Measurements from ENCODE around the gene IGF2.

IGF2 gene

DNA sequence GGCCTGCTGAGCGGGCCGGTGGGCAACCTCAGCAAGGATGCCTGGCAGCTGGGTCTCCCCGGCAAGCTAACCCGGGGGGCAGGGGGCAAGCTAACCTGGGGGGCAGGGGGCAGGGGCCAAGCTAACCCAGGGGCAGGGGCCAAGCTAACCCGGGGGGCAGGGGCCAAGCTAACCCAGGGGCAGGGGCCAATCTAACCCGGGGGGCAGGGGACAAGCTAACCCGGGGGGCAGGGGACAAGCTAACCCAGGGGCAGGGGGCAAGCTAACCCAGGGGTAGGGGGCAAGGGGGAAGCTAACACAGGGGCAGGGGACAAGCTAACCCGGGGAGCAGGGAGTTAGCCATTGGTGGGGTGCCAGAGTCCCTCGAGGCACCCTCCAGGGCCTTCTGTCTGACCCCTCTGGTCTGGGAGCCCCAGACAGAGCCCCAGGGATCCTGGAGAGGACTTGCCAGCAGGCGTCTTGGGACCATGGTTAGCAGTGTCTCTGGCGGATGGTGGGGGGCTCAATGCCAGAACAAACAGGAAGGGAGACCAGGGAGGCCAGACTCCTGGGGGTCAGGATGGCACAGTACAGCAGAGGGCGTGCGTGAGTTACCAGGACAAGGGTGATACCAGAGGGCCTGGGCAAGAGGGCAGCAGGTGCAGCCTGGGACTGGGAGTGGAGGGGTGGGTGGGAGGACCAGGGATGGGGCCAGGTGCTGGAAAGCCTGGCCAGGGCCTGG lies 16.1 kb downstream of the IGF2 start:
- DNase-seq (ENCODE audit: low spot score) = no peak

DNA sequence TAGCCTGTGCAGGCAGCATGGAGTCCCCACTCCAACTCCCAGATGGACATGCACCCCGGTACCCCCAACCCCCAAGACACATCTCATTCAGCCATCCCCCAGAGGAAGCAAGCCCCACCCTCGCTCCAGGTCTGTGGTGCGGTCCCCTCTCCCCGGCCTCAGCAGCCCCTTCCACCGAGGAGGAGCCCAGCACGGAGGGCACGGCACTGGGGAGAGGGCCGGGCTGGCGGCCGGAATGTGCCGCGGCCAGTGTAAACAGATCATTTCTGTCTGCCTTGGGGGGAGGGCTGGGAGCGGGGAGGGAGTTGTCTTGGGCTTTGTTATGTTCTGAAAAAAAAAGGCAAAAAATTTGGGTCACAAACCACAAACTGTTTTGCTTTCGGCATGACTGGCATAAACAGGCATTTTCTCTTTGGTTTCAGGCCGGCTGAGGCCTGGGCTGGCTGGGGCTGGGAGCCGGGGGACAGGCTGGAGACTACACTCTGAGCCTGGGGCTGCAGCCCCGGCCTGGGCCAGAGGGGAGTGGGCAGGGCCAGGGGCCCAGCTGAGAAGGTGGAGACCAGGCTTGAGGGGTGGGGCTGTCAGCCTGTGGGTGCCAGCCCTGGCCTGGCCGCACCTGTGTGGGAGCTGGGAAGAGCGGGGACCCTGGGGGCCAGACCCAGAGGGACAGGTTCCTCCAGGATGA lies 16.8 kb downstream of the IGF2 start:
- DNase-seq (ENCODE audit: low spot score) = no peak

DNA sequence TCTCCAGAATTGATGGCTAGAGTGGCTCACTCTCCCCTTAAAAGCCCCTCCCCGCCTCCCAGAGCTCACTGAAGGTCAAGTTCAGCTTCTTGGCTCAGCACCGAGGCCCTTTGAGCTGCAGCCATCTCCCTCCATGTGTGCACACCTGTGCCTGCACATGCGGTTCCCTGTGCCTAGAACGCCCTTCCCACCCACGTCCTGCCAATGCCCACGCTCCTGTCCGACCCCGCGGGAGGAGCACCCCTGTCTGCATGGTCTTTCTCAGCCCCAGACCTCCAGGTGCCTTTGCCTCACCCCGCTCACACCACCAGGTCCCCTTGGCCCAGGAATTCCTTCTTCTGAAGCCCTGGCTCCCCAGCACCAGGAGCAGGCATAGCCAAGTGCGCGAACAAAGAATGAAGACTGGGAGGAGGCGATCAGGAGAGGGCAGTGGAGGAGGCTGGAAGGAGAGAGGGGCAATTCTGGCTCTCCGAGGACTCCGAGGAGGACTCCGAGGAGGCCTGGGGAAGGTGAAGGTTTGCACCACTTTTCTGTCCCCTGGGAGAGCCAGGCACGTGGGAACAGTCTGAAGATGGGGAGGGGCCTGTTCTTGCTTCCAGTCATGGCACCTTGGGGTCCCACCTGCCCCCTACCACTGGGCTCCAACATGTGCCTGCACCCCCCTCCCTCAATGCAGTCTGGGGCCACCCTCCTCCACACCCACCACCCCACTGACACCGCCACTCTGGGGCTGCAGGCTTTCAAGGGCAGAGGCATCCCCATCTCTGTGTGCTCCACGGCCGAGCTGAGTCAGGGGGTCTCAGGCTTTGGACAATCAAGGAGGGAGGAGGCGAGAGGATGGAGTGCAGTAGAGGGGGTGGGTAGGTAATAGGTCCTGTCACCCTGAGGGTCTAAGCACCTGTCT lies 17.7 kb downstream of the IGF2 start:
- DNase-seq (ENCODE audit: low spot score) = no peak

DNA sequence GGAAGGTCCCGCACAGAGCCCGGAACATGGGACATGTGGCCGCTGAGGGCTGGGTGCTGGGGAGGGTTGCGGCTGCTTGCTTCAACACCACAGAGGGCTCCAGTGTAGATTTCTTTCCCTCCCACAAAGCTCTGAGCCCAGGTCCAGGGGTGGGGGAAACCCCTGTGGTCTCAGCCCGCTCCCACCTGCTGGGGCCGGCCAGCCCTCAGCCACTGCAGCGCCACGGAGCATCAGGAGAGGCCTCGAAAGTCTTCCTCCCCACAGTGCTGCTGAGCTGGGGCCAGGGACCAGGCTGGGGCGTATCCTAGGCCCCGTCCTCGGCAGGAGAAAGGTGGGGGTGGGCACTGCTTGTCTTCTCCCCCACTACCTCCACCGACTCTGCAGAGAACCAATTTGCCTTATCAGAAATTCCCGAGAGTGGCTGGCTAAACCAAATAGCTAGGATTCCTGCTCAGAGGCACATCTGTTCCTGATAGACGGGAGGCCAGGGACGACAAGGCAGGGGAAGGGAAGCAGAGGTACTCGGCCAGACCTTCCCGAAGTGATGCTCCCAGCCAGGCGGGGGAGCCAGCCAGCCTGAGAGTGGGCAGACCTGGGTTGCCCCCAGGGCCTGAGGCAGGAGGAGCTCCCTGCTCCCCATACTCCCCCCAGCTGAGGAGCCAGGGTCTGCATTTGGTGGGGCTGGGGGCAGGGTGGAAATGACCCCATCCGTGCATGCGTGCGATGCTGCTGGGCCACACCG lies 18.7 kb downstream of the IGF2 start:
- no peak for DNase-seq (ENCODE audit: low spot score)

DNA sequence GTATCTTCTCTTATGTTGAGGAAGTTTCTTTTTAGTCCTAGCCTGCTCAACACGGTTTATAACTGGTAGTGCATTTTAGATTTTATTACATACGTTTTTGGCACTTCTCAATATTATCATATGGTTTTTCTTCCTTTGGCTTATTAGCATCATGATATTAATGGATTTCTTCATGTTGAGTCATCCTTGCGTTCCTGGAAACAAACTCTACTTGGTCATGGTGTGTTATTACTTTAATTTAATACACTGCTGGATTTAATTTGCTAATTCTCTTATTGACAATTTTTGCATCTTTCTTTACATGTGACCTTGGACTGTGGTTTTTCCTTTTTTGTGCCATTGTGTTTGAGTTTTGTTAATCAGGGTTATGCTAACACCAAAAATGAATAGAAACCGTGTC lies 20.5 kb downstream of the IGF2 start:
- no peak for DNase-seq (ENCODE audit: low spot score)

DNA sequence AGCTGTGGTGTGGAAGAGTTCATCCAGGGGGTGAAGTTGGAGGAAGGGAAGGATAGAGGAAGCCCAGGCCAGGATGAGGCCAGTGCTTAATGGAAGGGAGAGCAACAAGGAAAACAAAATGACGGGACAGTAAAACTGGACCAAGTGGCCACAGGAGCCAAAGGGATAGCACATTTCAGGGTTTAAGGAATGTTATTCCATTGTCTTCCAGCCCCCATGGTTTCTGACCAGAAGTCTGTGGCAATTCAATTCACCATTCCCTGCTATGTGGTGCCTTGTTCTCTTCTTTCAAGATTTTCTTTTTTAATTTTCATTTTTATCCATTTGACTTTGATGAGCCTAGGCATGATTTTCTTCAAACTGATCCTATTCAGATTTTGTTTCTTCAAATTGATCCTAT lies 22.5 kb downstream of the IGF2 start:
- DNase-seq (ENCODE audit: low spot score) = no peak

DNA sequence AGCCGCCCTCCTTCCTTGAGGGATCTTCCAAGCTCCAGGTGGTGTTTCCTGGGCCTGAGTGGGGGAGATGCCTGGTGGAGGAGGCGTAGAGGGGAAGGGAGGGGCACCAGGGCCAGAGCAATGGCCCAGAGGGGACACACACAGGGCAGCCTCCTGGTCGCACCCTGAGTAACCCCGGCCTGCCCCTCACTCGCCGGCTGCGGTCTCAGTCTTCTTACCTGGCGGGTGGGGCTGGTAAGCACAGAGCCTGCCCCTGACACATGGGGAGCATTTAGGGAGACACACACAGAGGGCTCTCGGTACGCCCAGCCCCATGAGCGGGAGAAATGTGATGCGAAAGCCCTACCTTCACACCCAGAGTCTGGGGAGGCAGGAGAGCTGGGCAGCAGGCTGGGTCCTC lies 23.9 kb downstream of the IGF2 start:
- DNase-seq (ENCODE audit: low spot score) = no peak

DNA sequence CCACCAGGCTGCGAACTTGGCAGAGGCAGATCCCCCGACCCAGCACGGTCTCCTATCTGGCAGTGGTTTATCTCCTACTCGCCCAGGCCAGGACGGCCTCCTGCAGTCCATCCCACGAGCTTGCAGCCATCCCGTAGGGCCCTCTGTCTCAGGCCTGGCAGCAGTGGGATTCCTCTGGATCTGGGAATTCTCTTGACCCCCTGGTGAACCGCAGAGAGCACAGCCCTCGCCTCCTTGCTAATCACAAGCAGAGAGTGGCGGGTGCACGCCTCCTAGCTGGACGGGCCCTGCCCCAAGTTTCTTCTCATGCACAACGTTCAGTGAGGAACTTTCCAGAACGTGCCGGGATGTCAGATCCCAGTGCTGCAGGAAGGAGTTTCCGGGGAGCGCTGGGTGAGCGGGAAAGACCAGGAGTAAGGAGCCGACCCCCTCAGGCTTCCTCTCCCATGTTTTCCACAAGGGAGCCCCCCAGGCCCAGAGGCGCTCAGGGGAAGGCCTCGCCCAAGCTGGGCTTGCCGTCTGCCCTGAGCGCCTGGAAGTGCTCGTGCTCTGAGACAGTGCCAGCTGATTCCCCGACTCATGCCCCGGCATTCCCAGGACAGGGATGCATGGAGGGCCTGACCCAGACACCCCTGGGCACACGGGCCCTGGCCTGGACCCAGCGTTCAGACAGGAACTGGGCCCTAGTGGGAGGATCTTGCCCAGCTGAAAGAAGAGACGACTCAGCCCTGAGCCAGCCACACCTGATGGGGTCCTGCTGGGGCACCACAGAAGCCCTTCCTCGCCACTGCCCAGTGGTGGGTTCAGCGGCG lies 24.6 kb downstream of the IGF2 start:
- no peak for DNase-seq (ENCODE audit: low spot score)

DNA sequence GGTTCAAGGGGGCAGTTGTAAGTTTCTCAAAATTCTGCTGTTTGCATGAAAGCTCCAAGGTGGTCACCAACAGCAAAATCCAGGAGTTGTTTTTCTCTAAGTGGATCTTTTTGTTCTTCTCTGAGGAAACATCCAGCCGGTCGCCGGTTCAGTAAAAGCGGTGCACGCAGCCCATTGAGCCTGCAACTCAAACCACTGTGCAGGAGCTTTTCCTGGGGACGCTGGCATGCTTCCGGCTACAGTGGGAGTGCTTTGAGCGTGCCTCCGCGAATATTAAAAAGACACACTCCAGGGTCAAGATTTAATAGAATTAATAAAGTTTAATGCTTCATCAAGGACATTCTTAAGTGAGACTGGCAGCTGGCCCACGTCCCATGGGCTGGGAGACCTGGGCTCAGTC lies 25.4 kb downstream of the IGF2 start:
- no peak for DNase-seq (ENCODE audit: low spot score)

DNA sequence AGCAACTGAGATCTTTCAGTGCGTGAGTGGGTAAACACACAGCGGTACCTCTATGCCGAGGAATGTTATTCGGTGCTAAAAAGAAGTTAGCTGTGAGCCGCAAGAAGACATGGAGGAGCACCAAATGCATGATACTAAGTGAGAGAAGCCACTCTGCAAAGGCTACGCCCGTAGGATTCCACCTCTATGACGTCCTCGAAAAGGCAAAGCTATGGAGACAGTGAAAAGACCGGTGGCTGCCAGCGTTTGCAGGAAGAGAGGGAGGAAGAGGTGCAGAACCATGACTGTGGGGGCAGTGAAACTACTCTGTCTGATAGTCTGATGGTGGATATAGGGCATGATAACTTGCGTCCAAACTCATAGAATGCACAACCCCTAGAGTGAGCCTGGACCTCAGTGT lies 28.7 kb downstream of the IGF2 start:
- no peak for DNase-seq (ENCODE audit: low spot score)

DNA sequence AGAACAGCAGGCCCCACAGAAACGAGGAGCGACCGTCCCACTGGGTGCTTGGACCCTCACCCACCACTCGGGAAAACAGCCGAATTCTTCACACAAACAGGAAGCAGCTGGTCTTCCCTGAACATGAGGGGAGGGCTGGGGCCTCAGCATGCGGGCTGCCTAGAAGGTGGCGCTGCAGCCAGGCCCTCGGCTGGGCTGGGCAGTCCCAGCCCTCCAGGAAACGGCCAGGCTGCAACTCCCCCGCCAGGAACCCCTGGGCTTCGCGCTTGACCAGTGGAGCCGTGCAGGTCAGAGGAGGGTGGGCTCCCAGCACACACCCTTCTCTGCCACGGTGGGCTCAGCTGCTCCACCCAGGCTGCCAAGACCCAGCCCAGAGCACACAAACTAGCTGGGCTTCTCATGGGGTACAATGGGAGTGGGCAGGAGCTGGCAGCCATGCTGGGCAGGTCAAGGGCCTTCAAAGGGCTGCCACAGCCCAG lies 29.6 kb downstream of the IGF2 start:
- DNase-seq (ENCODE audit: low spot score) = no peak

DNA sequence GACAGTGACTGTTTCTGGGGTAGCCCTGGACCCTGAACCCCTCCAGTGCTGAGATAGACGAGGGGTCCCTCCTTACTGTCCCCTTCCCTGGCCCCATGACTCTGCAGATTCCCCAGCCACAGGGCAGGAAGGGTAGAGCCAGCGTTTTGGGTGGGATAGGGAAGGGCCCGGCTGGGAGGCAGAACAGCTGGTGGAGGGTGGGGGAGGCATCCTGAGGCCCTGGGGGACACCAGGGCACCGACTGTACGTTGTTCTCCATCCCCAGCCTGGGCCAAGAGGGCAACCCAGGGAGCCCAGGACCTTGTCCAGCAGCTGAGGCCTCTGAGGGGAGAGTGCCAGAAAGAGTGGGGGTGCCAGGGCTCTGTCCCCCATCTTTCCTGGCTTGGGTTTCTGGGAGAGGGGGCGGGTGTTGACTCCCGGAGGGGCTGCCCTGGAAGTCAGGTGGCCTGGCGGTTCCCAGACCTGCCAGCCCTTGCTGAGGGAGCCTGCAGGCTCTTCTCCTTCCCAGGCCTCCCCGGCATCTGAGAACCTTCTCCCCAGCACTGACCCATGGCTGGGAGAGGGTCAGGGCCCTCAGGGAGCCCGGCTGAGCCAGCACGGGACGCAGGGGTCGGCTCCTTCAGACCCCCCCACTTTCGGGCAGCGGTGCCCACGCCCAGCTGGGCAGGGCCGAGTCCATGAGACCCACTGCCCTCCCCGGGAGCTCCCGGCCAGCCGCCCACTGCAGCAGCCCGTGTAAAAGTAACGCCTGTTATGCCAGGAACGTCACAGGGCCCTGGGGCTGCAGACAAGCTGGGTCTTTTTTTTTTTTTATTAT lies 30.3 kb downstream of the IGF2 start:
- DNase-seq (ENCODE audit: low spot score) = no peak

DNA sequence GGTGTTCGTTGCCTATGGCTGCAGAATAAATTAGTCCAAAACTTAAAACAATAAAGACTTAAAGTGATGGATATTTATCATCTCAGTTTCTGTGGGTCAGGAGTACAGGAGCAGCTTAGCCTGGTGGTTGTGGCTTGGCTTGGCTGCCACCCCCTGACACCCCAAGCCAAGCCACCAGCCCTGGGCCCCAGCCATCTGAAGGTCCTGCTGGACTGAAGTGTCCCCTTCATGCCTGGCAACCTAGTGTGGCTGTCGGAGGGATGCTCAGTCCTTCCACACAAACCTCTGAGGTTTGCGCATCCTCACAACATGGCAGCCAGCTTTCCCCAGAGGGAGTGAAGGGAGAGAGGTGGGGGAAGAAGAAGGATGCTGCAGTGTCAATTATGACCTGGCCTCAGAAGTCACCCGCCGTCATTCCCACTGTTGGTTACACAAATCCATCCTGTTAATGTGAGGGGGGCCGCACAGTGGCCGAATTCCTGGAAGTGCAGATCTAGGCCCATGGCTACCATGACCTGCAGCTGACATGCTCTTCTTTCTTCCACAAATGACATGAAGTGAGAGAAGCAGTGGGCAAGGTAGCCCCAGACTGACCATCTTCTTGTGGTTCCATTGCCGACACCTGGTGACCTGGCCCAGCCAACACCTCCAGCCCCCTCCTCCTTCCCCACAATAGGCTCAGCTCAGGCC lies 31.1 kb downstream of the IGF2 start:
- no peak for DNase-seq (ENCODE audit: low spot score)

DNA sequence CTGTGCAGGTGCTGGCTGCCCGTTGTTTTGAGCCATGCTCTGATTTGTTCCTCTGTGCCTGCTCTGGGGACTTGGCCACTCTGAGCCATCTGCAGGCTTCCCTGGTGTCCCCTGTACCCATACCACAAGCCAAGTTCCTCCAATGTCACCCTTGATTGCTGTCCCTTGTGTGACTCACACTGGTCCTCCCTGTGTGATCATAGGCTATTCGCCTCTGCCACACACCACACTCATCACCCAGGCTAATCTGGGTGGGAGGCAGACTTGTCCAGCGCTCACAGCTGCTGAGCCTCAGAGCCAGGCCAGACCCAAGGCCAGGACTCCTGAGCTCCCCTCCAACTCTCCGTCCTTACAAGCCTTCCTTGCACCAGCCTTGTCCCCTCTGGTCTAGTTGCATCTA lies 31.7 kb downstream of the IGF2 start:
- DNase-seq (ENCODE audit: low spot score) = no peak

DNA sequence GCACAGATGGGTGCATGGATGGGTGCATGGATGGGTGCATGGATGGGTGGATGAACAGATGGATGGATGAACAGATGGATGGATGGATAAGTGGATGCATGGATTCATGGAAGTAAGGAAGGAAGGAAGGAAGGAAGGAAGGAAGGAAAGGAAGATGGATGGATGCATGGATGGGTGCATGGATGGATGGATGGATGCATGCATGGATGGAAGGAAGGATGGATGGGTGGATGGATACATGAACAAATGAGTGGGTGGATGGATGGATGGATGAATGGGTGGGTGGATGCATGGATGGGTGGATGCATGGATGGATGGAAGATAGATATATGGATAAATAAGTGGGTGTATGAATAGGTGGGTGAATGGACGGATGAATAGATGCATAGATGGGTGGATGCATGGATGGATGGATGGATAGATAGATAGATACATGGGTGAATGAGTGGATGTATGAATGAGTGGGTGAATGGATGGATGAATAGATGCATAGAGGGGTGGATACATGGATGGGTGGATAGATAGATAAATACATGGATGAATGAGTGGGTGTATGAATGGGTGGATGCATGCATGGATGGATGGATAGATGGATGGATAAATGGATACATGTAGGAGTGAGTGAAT lies 32.5 kb downstream of the IGF2 start:
- DNase-seq (ENCODE audit: low spot score) = no peak

DNA sequence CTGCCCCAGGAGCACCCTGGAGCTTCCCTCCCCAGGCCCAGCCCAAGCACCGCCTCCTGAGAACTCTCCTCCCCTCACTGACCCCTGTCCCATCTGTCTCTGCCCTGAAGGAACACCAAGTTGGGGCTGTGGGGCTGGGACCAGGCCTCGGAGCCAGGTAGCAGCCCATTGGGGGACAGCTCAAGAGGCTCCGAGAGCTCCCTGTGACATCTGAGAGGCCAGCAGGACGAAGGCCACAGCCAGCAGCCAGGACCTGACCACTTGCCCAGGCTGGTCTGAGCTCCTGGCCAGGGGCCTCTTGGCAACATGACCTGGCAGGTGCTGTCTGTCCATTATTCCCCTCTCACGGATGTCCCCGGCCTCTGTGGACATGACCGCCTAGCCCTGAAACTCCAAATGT lies 33.7 kb downstream of the IGF2 start:
- no peak for DNase-seq (ENCODE audit: low spot score)

DNA sequence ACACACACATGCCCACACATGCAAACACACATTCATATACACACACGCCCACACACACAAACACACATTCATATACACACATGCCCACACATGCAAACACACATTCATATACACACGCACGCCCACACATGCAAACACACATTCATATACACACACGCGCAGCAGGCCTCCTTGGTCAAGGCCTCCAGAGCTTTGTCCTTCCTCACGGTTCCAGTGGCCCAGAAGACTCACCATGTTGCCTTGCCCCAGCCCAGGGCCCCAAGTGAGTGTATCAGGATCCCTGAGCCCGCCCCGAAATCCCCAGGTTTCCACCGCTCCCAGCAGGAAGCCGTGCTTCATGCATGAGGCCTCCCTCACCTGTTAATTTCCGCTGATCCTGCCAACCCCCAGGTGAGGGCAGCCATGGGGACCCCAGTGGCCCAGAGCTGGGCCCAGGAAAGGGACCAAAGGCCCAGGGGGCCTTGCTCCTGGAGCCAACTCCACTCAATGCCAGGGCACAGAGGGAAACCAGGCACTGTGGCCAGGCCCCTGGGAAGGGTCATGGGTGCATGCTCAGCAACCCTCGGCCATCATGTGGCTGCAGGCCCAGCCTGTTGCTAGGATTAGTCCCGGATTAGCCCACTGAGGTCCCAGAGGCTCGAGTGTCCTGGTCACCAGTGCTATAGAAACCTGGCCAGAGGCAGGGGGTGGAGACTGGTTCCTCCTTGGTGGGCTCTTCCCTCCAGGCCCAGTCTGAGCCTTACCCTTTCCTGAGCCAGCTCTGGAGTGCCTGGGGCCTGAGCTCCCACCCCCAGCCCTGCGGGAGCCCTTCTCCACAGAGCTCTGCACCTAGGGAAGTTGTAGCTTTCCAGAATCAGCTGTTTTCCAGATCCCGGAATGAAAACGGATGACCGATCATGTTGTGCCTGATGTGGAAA lies 34.4 kb downstream of the IGF2 start:
- no peak for DNase-seq (ENCODE audit: low spot score)
